SW480 (cell line): ENCODE data around the gene FOXD4L6.
"Not testable (repeated sequence)": the region's sequence is repeated elsewhere in the genome, so short reads cannot be mapped to it uniquely, and the experiment has no call there.

Experiments used
- DNase-seq: peaks from one replicate; pipeline ENCODE4 v3.0.0-alpha.2; 2016; ENCODE audit warnings: low spot score

The FOXD4L6 gene

DNA sequence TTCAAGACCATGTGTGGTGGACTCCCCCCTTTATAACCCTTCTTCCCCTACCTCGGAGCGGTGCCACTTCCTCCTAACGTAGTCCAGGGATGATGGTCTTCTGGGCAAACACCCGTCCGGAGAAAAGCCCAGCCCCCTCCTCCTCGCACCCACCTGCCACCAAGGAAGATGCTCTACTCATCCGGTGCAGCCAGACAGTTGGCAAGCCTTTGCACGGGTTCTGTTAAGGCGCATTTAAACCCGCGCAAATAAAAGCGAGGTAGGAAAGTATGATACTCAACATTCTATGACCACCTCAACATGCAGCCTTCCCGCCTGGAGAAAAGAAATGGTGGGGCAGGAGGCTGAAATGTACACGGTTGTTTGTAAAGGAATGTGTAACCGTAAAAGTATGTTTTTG lies at the start of gene FOXD4L6:
Gene FOXD4L6 (minus strand): TSS at position 101 of the 400 bp plus-strand sequence. CDS start 298 bp downstream, outside the sequence.
- DNase-seq: not testable (repeated sequence)

DNA sequence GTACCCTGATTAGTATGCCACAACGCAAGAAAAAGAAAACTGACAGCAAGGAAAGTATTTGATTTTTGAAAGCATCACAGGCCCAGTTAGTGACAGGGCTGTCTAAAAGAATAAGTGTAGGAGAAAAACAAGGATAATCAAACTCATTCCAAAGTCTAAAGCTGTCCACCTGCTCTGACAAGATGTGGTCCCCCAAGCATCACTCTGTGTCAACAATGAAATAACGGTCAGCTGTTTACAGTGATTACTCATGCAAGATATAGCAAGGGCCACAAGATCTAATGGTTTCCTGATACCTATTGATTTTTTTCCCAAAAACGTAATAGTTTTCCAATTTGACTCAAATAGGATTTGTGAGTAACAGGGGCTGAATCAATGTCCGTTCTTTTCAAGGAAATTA lies 46.5 kb upstream of the FOXD4L6 start:
- DNase-seq: not testable (repeated sequence)

DNA sequence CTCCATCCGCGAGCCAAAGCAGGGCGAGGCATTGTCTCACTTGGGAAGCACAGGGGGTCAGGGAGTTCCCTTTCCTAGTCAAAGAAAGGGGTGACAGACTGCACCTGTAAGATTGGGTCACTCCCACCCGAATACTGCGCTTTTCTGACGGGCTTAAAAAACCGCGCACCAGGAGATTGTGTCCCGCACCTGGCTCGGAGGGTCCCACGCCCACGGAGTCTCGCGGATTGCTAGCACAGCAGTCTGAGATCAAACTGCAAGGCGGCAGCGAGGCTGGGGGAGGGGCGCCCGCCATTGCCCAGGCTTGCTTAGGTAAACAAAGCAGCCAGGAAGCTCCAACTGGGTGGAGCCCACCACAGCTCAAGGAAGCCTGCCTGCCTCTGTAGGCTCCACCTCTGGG lies 21.6 kb upstream of the FOXD4L6 start:
- DNase-seq: not testable (repeated sequence)

DNA sequence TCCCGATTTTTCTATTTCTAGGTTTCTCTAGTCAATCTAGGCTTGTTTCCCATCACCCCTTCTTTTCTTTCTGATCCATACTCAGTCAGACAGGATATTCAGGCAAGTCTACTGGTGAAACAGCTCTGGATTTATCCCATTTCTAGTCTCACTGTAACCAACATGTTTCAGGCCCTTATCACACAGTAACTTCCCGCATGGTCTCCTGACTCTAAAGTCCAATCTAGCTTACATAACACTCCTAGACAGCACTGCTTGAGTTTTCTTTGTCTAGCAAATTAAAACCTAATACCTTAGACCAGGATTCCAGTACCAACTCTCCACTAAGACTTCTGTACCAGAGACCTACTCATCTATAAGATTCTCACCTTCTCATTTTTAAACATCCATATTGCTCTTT lies 13.4 kb upstream of the FOXD4L6 start:
- DNase-seq: not testable (repeated sequence)

DNA sequence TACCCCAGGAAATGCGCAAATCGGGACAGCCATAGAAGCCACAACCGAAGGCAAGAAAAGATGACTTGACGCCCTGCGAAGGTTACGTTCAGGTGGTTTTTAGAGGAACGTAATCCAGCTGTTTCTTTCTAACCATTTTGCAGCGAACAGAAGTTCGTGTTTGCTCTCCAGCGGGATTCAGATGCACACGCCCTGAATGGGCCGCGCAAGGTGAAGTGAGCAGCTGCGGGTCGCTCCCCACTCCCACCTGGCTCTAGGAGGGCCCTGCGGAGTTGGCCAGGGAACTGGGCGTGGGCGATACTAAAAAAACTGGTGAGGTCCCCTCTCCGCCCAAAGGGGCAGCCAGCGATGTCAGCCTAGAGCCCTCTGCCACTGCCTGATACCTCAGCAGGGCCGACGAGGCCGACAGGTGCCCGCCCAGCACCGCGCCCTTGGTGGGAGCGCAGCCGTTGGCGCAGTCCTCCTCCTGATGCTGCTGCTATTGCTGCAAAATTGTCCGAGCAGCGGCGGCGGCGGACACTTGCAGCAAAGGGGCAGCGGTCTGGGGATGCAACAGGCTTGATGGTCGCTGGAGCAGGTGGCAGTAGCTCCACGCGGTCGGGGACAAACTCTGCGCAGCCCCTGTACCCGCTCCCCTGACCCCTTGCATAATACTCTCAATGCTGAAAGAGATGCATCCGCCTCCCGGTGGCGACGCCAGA lies 1.6 kb downstream of the FOXD4L6 start:
- not testable (repeated sequence) for DNase-seq

DNA sequence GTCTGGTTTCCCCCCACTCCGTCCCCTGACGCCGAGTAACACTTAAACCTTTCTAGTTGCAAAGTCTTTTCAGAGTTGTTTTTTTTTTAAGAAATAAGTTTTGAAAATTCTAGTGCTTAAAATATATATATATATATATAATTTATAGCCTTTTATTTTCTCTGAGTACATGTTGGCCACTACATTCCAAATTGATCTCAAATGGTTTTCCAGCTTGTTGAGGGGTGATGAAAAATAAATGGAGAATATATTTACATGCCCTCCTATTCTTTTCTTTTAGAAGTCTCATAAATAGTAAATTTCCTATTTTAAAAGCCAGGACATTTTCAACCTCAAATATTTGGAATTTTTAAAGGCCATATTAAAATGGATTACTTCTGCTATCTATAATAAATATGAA lies 2.5 kb downstream of the FOXD4L6 start:
- DNase-seq: not testable (repeated sequence)

DNA sequence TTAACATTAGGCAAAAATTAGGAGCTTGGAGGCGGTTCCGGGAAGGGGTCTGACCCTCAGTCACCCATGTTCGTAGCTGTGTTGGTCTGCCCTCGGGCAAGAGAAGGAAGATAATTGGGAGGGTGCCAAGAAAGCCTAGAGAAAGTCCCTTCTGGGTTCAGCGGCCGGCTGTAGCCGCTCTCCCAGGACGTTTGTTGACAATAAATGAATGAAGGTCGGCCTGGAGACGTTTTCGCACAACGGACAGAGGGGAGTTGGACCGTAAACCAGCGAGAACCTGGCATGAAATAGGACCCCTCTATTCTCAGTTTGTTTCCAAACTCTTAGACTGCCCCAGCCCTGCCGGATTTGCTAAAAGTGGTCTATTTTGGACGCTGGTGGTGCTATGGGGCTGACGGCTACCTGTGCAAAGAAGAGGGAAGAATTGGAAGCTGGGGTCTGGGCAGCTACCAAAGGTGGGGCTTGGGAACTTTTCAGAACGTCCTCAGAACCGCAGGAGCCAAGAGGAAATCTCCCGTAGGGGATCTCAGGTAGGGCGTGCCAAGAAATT lies 3.3 kb downstream of the FOXD4L6 start:
- DNase-seq: not testable (repeated sequence)

DNA sequence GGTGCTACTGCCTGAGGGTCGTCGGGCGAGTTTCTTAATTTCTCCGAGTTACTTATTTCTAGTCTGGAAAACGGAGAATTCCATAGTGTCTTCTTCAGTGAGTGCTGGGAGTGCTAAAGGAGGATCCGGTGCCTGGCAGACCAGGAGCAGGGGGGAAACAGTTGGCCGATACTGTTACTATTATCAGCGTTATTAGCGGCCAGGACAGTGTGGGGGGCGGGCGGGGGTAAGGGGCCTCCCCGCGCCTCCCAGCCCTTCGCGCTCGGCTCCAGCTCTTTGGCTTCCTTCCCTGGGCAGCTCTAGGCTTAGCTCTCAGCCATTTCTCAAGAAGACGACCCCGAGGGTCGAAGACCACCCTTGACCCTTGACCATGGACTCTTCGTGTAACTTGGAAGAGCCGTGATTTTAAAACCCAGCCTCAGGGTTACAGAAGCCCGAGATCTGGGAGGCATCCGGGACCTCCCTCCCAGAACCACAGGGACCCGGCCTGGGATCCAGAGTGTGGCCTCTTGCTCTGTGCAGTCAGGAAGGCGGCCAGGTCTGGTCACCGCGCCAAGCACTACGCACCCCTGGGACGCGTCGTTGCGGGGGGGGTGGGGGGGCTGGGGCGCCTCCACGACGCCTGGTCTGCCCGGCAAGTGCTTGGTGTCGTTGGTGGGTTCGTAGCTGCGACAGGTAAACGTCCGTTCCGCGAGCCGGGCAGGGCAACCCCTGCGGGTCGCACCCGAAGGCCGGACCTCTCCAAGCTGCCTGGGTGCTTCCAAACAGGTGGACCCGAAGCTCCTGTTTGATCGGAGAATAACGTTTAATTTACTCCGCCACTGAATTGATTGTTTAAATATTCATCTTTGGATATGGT lies 4.0 kb downstream of the FOXD4L6 start:
- DNase-seq: not testable (repeated sequence)

DNA sequence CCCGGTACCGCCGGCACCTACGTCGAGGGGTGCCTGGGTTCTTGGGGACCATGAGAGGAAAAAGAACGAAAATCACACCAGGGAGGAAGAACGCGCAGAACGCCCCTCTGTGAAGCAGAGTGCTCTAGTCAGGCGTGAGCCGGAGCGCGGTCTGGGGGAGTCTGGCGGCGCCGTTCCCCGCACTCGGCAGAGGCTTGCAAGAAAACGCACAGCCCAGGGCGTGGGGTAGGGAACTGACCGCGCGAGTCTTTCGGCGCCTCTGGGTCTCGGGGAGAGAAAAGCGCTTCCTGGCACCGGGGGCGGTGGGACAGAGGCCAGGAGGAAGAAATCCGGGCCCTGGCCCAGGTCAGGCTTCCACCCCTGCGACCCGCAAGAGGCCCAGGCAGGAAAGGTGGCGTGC lies 4.7 kb downstream of the FOXD4L6 start:
- not testable (repeated sequence) for DNase-seq

DNA sequence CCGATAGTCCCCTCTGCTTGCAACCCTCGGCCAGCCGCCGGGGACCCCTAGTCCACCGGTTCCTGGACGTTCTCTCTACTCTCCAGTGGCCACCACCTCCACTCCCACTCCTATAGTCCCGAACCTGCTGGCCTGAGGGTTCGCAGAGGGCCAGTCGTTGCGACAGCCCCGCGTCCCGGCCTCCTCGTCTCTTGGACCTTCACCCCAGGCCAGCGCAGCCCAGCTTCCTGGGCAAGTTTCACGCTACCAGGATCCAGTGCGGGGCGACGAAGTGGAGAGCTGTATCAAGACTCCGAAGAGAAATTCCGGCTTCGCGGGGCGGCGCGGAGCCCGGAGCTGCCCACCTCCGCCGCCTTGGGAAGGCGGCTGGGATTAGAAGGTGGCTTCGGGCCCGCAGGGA lies 5.1 kb downstream of the FOXD4L6 start:
- not testable (repeated sequence) for DNase-seq

DNA sequence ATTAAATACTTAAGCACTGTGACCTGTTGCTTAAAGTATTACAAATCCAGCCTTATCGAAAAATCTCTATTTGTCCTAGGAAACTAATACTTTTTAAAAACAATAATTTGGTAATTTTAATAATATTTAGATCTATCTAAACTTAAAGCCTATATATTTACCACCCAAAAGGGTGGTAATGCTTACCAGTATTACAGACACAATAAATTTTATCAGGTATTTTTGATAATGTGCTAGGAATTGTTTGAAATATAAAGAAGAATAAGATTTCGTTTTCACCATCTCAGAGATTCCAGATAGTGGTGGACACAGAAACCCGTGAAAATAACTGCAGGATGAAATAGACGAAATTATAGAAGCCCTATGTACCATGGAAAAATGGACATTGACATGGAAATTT lies 7.8 kb downstream of the FOXD4L6 start:
- not testable (repeated sequence) for DNase-seq

DNA sequence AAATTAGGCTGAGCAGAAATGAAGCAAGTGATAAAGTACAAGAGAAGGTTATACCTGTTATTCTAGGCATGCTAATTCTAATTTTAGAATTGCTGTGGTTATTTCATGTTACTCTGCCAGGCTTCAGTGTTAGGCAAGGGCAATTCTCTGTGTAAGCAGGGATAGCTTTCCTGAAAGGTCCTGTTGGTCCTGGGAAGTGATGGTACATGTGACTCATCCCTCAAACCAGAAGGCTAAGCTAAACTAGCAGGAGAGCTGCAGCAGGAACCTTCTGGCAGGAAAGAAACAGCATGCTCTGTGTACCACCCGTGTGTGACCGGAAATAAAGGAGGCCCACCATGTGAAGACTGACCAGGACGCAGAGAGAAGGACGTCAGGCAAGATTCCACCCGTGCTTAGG lies 8.8 kb downstream of the FOXD4L6 start:
- not testable (repeated sequence) for DNase-seq

DNA sequence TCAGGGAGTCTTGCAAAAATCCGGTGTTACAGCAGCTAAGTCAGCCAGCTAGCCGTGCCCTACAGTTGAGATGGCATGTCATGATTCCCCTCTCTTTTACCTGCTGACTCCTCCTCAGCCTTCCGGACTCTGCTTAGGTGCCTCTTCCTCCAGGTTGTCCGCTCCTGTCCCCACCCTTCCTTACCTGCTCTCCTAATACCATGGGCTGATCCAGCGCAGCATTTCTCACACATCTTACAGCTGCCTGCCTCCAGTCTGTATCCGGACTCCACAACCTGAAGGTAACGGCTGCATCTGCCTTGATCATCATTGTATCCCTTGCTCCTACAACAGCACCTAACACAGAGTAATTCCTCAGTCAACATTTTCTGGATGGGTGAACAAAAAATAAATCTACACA lies 9.2 kb downstream of the FOXD4L6 start:
- DNase-seq: not testable (repeated sequence)

DNA sequence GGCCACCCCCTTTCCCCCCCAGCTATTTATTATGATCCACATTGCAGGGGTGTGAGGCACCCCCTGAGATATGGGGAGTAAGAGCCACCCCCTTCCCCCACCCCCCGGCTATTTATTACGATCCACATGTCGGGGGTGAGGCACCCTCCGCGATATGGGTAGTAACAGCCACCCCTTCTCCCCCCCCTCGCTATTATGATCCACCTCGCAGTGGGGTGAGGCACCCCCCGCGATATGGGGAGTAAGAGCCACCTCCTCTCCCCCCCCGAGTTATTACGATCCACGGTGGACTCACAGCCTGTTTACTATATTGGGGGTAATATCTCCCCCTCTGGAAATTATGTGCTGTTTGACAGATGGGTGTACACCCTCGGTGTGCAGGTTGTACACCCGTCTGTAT lies 15.1 kb downstream of the FOXD4L6 start:
- not testable (repeated sequence) for DNase-seq

DNA sequence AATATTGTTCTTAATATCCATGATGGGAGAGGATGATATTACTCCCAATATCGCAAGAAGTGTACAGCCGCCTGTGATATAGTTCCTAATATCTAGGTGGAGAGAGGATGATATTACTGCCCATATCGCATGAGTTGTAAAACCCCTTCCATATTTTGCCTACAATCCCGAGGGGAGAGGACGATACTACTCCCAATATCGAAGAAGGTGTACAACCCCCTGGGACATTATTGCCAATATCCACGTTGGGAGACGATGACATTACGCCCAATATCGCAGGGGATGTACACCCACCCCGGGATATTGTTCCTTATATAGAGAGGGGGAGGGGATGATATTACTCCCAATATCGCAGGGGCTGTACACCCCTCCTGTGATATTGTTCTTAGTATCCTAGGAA lies 17.1 kb downstream of the FOXD4L6 start:
- DNase-seq: not testable (repeated sequence)

DNA sequence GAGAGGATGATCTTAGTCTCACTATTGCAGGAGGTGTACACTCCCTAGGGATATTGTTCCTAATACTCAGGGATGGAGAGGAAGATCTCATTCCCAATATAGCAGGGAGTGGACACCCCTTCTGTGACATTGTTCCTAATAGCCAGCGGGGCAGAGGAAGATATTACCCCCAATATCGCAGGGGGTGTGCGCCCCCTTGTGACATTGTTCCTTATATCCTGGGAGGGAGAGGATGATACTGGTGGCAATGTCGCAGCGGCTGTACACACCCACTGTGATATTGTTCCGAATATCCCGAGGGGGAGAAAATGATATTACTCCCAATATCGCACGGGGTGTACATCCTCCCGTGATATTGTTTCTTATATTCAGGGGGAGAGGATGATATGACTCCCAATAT lies 17.6 kb downstream of the FOXD4L6 start:
- DNase-seq: not testable (repeated sequence)

DNA sequence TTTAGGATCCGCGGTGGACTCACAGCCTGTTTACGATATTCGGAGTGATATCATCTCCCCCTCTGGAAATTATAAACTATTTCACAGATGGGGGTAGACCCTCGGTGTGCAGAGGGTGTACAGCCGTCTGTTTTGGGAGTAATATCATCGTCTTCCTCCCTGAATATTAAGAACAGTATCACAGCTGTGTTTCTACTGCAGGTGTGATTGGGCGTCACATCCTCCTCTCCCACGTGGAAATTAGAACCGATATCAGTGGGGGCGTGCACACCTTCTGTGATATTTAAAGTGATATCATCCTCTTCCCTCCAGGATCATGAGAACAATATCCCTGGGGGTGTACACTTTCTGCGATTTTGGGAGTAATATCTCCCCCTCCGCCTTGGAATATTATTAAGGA lies 19.2 kb downstream of the FOXD4L6 start:
- DNase-seq: not testable (repeated sequence)

DNA sequence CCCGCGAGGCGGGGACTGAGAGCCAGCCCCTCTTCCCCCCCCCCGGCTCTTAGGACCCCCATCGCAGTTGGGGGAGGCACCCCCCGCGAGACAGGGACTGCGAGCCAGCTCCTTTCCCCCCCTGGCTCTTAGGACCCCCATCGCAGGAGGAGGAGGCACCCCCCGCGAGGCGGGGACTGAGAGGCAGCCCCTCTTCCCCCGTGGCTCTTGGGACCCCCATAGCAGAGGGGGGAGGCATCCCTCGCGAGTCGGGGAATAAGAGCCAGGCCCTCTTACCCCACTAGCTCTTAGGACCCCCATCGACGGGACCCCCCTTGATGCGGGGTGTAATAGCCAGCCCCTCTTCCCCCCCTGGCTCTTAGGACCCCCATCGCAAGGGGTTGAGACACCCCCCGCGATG lies 19.7 kb downstream of the FOXD4L6 start:
- DNase-seq: not testable (repeated sequence)

DNA sequence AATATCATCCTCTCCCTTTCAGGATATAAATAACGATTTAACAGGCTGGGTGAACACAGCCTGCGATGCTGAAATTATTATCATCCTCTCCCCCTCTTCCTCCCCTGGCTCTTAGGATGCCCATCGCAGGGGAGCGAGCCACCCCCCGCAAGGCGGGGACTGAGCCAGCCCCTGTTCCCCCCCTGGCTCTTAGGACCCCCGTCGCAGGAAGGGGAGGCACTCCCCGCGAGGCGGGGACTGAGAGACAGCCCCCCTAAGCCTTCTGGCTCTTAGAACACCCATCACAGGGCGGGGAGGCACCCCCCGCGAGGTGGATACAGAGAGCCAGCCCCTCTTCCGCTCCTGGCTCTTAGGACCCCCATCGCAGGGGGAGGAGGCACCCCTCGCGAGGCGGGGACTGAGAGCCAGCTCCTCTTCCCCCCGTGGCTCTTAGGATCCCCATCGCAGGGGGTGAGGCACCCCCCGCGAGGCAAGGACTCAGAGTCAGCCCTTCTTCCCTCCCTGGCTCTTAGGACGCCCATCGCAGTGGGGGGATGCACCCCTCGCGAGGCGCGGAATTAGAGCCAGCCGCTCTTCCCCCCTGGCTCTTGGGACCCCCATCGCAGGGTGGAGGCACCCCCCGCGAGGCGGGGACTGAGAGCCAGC lies 21.9 kb downstream of the FOXD4L6 start:
- not testable (repeated sequence) for DNase-seq

DNA sequence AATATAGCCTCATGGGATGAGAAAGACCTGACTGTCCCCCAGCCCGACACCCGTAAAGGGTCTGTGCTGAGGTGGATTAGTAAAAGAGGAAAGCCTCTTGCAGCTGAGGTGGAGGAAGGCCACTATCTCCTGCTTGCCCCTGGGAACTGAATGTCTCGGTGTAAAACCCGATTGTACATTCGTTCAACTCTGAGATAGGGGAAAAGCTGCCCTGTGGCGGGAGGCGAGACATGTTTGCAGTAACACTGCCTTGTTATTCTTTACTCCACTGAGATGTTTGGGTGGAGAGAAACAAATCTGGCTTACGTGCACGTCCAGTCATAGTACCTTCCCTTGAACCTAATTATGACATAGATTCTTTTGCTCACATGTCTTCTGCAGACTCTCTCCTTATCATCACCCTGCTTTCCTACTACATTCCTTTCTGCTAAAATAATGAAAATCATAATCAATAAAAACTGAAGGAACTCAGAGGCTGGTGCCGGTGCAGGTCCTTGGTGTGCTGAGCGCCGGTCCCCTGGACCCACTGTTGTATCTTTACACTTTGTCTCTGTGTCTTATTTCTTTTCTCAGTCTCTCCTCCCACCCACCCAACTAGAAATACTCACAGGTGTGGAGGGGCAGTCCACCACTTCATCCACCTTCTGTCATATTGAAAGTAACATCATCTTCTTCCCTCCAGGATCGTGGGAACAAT lies 22.8 kb downstream of the FOXD4L6 start:
- DNase-seq: not testable (repeated sequence)

DNA sequence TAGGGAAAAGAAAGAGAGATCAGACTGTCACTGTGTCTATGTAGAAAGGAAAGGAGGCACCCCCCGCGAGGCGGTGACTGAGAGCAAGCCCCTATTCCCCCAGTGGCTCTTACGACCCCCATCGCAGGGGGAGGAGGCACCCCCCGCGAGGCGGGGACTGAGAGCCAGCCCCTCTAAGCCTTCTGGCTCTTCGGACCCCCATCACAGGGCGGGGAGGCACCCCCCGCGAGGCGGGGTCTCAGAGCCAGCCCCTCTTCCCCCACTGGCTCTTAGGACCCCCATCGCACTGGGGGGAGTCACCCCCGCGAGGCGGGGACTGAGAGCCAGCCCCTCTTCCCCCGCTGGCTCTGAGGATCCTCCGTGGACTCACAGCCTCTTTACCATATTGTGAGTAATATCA lies 23.9 kb downstream of the FOXD4L6 start:
- DNase-seq: not testable (repeated sequence)

DNA sequence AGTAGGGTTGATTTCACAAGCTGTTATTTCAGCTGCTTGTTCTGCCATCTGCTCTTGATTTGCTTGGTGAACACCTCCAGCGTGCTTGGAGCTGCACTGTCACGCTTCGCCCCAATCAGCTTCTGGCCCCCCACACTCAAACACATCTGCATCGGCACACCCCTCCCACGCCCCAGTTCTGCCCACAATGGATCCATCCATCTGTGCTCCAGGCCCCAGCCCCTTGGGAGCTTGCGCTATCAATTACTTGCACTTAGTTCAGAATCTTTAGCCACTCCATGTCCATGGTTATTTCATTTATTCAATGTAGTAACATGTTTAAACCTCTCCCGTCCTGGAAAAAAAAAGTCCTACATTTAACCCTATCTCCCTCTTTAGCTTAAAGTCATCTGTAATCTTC lies 28.0 kb downstream of the FOXD4L6 start:
- DNase-seq: not testable (repeated sequence)
